ENCODE data around the gene KBTBD12.
"Not testable (repeated sequence)": the region's sequence is repeated elsewhere in the genome, so short reads cannot be mapped to it uniquely, and the experiment has no call there.

The KBTBD12 gene

DNA sequence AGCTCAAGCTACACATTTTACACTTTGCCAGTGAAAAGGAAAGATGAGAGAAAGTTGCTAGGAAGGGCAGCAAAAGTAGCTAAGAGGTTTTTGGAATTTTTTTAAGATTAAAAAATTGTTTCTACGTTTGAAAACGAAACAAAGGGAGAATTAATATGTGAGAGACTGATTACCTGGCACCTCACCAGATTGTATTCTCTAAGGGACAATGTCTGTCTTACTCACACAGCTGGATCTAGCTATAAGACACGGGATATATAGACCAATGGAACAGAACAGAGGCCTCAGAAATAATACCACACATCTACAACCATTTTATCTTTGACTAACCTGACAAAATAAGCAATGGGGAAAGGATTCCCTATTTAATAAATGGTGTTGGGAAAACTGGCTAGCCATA lies 9.5 kb upstream of the KBTBD12 start:
- DNase-seq = no peak

GRCh38 chr3:127906653-127907052 lies 8.4 kb upstream of the KBTBD12 start:
- not testable (repeated sequence) for DNase-seq

DNA sequence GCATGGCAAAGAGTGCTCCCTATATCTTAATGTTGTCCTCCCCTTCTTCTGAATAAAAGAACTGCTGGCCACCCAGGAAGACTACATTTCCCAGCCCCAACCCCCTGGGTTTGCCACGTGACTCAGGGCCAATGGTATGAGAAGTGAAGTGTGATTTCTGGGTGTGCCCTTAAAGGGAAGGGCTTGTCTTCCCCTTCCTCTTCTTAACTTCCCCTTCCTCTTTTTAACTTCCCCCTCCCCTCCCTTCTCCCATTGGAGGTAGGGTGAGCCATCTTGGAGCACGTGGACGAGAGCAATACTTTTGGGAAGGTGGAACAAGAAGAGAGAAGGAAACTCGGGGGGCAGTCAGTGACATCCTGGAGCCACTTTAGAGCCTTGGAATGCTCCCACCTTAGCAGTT lies 6.8 kb upstream of the KBTBD12 start:
- DNase-seq = no peak

DNA sequence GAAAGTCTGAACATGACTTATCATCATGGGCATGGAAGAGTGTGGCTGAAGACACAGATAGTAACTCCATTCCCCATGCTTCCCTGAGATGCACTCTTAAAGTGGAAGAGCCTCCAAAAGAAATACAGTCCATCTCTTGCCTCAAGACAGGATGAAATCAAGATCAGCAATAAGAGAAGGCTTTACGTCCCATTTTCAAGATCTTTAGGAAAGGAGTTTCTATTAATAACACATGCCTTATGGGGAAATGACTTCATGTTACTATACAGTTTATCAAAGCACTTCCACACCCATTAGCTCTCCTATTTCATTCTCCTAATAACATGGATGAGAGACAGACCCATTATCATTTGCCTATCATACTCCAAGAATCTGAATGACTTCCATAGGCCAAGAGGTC lies 6.1 kb upstream of the KBTBD12 start:
- no peak for DNase-seq

GRCh38 chr3:127909646-127910045 lies 5.4 kb upstream of the KBTBD12 start:
- no peak for DNase-seq

- no peak for DNase-seq
Observed at GRCh38 chr3:127911421-127911931, 3.6 kb upstream of the KBTBD12 start.

DNA sequence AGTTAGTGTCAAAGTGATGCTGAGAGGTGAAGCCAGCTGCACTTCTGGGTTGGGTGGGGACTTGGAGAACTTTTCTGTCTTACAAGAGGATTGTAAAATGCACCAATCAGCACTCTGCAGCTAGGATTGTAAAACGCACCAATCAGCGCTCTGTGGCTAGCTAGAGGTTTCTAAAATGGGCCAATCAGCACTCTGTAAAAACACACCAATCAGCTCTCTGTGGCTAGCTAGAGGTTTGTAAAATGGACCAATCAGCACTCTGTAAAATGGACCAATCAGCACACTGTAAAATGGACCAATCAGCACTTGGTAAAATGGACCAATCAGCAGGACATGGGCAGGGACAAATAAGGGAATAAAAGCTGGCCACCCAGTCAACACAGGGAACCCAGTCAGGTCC lies 1.2 kb upstream of the KBTBD12 start:
- DNase-seq = not testable (repeated sequence)

GRCh38 chr3:127914584-127914983 lies 448 bp upstream of the KBTBD12 start:
- no peak for DNase-seq

DNA sequence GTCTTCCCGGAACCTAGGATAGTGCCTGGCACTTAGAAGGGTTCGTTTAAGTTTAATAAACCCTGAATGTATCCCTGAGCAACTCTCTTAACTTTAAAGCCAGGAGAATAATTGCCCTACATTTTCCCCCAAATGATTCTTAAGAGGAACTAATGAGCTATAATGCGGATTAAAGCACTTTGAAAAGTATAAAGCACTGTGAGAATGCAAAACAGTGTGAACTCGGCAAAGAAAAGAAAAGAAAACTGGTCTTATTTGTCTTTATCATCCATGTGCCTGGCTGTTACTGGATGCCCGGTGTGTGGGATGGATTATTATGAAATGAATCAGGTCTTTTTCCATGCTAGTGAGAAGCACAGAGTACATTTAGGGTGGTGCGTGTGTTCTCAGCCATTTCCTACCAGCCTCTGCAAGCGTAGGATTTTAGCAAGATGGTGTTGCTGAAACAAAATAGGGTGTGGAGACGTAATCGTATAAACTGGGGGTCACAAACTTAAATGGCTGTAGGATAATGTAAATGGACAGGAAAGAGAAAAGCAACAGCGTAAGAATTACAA lies 983 bp downstream of the KBTBD12 start:
- DNase-seq = no peak

DNA sequence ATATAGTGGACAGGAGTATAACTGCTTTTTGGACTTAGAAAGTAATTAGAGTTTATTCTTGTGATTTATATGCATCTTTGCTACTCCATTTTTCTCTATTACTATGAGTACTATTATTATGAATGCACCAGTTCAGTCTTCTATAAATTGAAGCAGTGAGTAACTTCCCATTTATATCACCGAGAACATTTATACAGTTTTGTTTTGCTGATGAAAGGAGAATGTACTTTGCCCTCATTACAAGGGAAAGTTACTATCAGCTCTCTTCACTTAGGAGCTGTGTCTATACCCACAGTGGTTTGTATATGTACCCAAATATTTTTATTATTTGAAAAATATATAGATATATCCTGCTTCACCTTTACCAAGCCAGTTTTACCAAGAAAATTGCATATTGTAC lies 5.7 kb downstream of the KBTBD12 start:
- no peak for DNase-seq

GRCh38 chr3:127923611-127924010 lies 8.6 kb downstream of the KBTBD12 start:
- no peak for DNase-seq

- no peak for DNase-seq
Observed at GRCh38 chr3:127925384-127925783, 10.4 kb downstream of the KBTBD12 start.

DNA sequence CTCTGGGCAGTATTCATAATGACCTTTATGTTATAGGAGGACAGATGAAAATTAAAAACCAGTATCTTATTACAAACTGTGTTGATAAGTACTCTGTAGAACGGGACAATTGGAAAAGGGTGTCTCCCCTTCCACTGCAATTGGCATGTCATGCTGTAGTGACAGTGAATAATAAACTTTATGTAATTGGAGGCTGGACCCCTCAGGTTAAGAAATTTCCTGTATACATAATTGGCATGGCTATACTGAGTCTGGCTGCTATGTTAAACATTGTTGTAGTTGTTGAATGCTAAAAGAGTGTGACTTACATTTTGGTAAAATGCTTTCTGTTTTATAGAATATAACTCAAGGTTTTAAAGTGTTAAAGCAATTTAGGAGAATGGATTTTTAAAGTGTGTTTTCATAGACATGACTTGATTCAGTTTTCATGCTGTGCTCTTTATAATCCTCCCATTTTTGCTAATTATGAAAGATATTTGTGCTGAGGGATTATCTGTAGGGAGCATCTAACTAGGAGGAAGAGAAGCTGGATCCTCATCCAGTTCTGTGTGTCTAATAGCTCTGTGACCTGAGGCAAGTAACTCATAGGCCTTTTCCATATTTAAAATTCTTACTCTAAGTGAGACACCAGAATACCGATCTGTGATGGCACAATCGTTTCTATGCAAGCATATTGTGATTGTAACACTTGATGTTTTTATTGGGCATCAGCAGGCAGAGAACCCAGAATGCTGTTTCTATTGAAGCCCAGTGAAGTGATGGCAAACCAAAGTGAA lies 13.0 kb downstream of the KBTBD12 start:
- DNase-seq = no peak

GRCh38 chr3:127929818-127930413 lies 14.9 kb downstream of the KBTBD12 start:
- DNase-seq = no peak

- DNase-seq = no peak
Observed at GRCh38 chr3:127933396-127933795, 18.4 kb downstream of the KBTBD12 start.

- DNase-seq = no peak
Observed at GRCh38 chr3:127938800-127939199, 23.8 kb downstream of the KBTBD12 start.

DNA sequence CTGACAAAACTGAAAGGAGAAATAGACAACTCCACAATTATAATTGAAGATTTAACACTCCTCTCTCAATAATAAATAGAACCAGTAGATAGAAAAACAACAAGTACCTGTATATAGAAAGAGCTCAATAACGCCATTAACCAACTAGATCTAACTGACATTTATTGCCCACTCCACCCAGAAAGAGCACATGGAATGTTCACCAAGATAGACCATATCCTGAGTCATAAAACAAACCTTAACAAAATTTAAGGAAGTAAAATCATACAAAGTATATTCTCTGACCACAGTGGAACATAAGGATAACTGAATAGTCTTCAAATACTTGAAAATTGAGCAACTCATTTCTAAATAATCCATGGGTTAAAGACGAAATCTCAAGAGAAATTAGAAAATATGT lies 25.1 kb downstream of the KBTBD12 start:
- DNase-seq = no peak

DNA sequence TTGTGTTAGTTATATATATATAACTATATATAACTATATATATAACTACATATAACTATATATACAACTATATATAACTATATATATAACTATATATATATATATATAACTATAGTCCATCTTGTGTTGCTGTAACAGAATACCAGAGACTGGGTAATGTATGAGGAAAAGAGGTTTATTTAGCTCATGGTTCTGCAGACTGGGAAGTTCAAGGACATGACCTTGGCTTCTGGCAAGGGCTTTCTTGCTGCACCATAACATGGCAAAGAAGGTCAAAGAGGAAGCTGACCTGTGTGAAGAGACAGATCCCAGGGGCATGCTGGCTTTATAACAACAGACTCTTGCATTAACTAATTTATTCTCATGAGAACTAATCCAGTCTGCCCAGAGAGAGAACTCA lies 27.6 kb downstream of the KBTBD12 start:
- DNase-seq = no peak

GRCh38 chr3:127948211-127948610 lies 33.2 kb downstream of the KBTBD12 start:
- no peak for DNase-seq

- no peak for DNase-seq
Observed at GRCh38 chr3:127949446-127950055, 34.5 kb downstream of the KBTBD12 start.

- no peak for DNase-seq
Observed at GRCh38 chr3:127951276-127951675, 36.2 kb downstream of the KBTBD12 start.

DNA sequence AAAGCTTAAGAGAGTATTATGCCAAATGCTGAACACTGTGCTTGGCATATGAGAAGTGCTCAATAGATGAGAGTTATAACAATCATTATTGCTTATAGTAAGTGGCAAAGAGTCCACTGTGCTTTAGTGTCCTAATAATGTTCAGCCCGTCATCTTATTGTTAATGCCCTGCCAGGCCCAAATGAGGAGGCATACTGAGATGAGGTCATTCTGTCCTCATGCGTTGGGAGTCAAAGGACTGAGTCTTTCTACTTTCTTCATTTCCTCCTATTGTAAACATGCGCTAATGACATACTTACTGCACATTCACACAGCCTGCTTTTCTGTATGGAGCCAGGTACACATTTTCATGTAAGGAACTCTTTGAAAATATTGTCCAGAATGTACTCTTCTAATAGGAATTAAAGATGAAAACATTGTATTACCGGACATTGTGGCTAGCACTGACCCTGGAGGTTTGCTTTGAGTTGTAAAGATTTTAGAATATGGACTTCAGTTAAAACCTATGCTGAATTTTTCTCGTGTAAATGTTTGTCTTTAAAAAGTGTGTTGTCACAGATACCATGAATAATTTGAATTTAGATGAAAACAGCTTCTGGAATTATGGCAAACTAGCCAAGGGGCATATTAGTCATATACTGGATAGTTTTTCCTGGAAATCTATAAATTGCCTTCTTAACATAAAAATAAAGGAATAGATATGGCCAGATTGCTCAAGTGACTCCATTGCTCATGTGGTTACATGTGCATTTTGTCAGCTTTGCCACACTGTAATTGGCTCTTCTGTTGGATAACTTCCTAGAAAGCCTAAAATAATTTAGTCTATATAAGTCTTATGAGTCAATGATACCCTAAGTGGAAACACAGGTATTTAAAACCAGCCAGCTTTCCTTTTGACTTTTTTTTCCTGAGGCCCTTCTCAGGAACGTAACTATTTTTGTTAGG lies 38.3 kb downstream of the KBTBD12 start:
- DNase-seq = no peak

DNA sequence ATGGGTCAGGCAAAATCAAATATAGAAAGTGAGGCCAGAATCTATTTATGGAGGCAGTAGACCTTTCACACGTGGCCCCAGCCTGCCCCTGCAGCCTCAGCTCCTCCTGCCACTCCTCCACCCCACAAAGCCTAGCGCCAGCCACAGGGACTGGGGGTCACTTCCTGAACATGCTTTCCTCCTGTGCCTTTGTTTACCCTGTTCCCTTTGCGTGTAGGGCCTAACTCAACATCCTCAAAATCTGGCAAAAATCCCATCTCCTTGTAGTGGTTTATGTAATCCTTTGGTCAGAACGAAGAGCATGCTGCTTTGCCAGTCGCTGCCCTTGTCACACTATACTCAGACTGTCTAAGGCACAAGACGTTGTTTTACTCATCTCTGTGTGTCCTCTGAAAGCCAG lies 39.6 kb downstream of the KBTBD12 start:
- no peak for DNase-seq

Data from activated CD4-positive, alpha-beta T cell treated with anti-CD3 and anti-CD28 coated beads for 1 hour (primary cell).